Adipocyte (in vitro differentiated cells): ENCODE measurements around the gene SHF.

Experiments used
- DNase-seq: peaks from one replicate; pipeline ENCODE4 v3.0.0-alpha.2; 2015; ENCODE audit warnings: low read depth
- H3K27me3 ChIP-seq: replicated peaks from 2 replicates; pipeline ENCODE4 v1.7.0; 2013; ENCODE audit warnings: mild to moderate bottlenecking, low read length, moderate library complexity; ENCODE audit not compliant: control insufficient read depth, insufficient read depth
- H3K36me3 ChIP-seq: 2 replicates; pipeline ENCODE4 v1.7.0; 2013; ENCODE audit warnings: low read length, mild to moderate bottlenecking, moderate library complexity; ENCODE audit not compliant: control insufficient read depth, insufficient read depth, severe bottlenecking
- H3K4me1 ChIP-seq: 2 replicates; pipeline ENCODE4 v1.7.0; 2013; ENCODE audit warnings: mild to moderate bottlenecking, low read length, moderate library complexity; ENCODE audit not compliant: control insufficient read depth, insufficient read depth
- H3K4me3 ChIP-seq: 2 replicates; pipeline ENCODE4 v1.7.0; 2013; ENCODE audit warnings: mild to moderate bottlenecking, low read length, moderate library complexity
- H3K9ac ChIP-seq: 2 replicates; pipeline ENCODE4 v1.7.0; 2013; ENCODE audit warnings: mild to moderate bottlenecking, low read length, moderate library complexity
- H3K9me3 ChIP-seq: 2 replicates; pipeline ENCODE4 v1.7.0; 2013; ENCODE audit warnings: mild to moderate bottlenecking, low read length, moderate library complexity; ENCODE audit not compliant: control insufficient read depth

The SHF gene

DNA sequence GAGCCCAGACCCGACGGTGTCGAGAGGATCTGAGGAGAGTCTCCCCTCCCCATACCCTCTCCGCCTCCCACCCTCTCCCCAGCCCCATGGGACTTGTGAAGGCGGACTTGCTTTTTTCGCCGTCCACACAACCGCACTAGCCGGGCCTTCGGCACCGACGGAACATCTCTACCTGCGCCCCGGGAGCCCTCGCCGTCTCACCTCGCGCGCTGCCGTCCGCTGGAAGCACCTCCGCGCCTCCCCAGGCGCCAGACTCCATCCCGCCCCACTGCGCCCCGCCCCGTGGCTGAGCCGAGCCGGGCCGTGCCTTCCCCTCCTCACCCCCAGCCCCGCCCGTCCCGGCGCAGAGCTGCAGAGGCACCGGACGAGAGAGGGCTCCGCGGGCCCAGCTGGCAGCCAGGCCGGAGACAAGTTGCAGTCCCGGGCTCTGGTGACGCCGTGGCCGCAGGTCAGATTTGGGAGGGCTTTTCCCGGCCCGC lies 58.1 kb downstream of the SHF start, which contains the start of the genes DUOX1 and DUOXA1:
DUOX1 (plus strand) TSS at position 344 of the 479 bp plus-strand sequence. CDS start 1,973 bp downstream, outside the sequence.
DUOXA1 (minus strand) TSS at position 229 of the 479 bp plus-strand sequence. CDS start 6,865 bp downstream, outside the sequence.
- H3K4me3 ChIP-seq = peak within 1 kb of the TSS; percentile 17
- H3K36me3 ChIP-seq = no peaks in the 10 kb centered on the region
- H3K9ac ChIP-seq = no peak within 1 kb of the TSS
- no peaks in the 10 kb centered on the region for H3K4me1 ChIP-seq
- peaks cover 59% of the 10 kb centered on the region for H3K27me3 ChIP-seq
- H3K9me3 ChIP-seq = no peaks in the 10 kb centered on the region
- DNase-seq = no peak

- no peak for DNase-seq
- H3K4me3 ChIP-seq = peak overlapping the region; percentile 17
- no peaks in the 10 kb centered on the region for H3K4me1 ChIP-seq
- no peaks in the 10 kb centered on the region for H3K36me3 ChIP-seq
- no peak overlapping the region for H3K9ac ChIP-seq
- peaks cover 55% of the 10 kb centered on the region for H3K27me3 ChIP-seq
- no peaks in the 10 kb centered on the region for H3K9me3 ChIP-seq
These were observed 58.7 kb downstream of the SHF start for GRCh38 chr15:45128971-45129639.

- DNase-seq = peak; percentile 42
- H3K4me1 ChIP-seq = no peaks in the 10 kb centered on the region
- no peak overlapping the region for H3K4me3 ChIP-seq
- no peak overlapping the region for H3K9ac ChIP-seq
- H3K27me3 ChIP-seq = peaks cover 48% of the 10 kb centered on the region
- H3K9me3 ChIP-seq = no peaks in the 10 kb centered on the region
- H3K36me3 ChIP-seq = no peaks in the 10 kb centered on the region
These were observed 61.1 kb downstream of the SHF start for GRCh38 chr15:45126535-45127158.

- DNase-seq = no peak
- peaks cover 34% of the 10 kb centered on the region for H3K27me3 ChIP-seq
These were observed 64.4 kb downstream of the SHF start for GRCh38 chr15:45123397-45123796.

DNA sequence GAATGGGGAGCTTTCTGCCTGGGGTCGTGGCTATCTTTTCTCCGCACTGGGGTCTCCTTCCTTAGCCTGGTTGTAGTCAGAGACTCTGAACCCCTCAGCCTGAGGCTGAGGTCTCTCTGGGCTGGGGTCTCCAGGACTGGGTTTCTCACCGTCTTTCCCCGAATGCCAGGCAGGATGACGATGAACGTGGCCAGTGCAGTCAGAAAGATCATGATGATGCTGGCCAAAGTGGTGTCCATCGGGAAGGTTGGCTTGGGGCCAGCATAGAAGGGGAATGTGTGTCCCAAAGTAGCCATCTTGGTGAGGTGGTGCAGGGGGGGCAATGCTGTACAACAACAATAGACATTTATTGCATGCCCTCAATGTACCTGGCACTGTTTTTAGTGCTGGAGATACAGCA lies 65.0 kb downstream of the SHF start:
- peaks cover 2% of the 10 kb centered on the region for H3K4me1 ChIP-seq
- DNase-seq = no peak
- H3K9me3 ChIP-seq = no peaks in the 10 kb centered on the region
- no peak overlapping the region for H3K9ac ChIP-seq
- H3K27me3 ChIP-seq = peaks cover 28% of the 10 kb centered on the region
- H3K4me3 ChIP-seq = no peak overlapping the region
- H3K36me3 ChIP-seq = no peaks in the 10 kb centered on the region

More at GRCh38 chr15:45123397-45123796, 64.4 kb downstream of the SHF start:
- no peaks in the 10 kb centered on the region for H3K9me3 ChIP-seq
- H3K4me1 ChIP-seq = no peaks in the 10 kb centered on the region
- H3K9ac ChIP-seq = no peak overlapping the region
- no peak overlapping the region for H3K4me3 ChIP-seq
- no peaks in the 10 kb centered on the region for H3K36me3 ChIP-seq

DNA sequence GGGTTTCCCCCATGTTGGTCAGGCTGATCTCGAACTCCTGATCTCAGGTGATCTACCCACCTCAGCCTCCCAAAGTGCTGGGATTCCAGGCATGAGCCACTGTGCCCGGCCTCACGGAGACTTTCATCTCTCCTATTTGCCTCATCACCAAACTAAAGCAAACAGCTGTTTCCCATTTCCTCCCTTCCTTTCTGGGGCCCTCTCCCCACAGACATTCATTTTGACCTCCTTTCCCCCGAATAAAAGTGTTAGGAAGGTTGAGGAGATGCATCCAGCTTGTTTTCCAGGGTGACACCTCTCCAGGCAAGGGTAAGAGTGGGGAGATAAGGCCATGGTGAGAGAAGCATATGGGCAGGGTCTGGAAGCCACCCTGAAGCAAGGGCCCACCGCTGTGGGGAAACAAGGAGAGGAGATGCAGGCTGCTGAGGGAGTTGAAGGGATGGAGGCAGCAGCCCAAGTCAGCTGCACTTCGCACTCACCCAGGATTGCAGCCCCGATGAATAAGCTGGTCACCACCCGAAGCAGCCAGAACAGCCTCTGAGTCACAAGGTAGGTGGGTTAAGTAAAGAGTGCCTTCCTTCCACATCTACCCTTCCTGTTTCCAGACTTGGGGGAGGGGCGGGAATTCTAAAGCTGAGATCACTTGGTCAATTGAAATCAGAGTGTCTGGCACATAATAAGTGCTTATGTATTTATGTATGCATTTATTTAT lies 65.9 kb downstream of the SHF start:
- no peak overlapping the region for H3K4me3 ChIP-seq
- H3K4me1 ChIP-seq = peaks cover 3% of the 10 kb centered on the region
- H3K9ac ChIP-seq = no peak overlapping the region
- no peaks in the 10 kb centered on the region for H3K36me3 ChIP-seq
- H3K9me3 ChIP-seq = no peaks in the 10 kb centered on the region
- DNase-seq = peak; percentile 61
- peaks cover 32% of the 10 kb centered on the region for H3K27me3 ChIP-seq

DNA sequence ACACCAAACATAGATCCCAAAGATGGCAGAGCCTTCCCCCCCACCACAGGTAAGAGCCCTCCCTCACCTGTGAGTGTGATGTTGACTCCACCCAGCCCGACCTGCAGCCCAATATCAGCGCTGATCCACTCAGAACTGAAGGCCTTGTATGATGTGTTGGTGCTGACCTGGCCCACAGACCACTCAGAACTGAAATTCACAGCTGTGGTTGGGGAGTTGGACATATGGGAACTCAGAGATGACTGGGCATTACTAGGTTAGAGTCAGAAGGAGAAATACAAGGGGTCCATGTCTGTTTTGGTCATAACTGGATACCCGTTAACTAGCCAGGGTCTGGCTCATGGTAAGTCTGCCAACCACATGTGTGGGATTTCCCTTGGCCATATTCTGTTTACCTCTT lies 66.7 kb downstream of the SHF start:
- no peaks in the 10 kb centered on the region for H3K9me3 ChIP-seq
- DNase-seq = no peak
- peaks cover 36% of the 10 kb centered on the region for H3K27me3 ChIP-seq
- H3K36me3 ChIP-seq = no peaks in the 10 kb centered on the region
- no peak overlapping the region for H3K4me3 ChIP-seq
- H3K9ac ChIP-seq = no peak overlapping the region
- H3K4me1 ChIP-seq = peaks cover 3% of the 10 kb centered on the region

GRCh38 chr15:45120081-45120972 lies 67.4 kb downstream of the SHF start:
- DNase-seq = no peak
- peaks cover 37% of the 10 kb centered on the region for H3K27me3 ChIP-seq
- no peak overlapping the region for H3K4me3 ChIP-seq
- no peaks in the 10 kb centered on the region for H3K9me3 ChIP-seq
- H3K36me3 ChIP-seq = no peaks in the 10 kb centered on the region
- H3K9ac ChIP-seq = no peak overlapping the region
- peaks cover 3% of the 10 kb centered on the region for H3K4me1 ChIP-seq

- H3K4me3 ChIP-seq = no peak overlapping the region
- no peaks in the 10 kb centered on the region for H3K9me3 ChIP-seq
- H3K36me3 ChIP-seq = no peaks in the 10 kb centered on the region
- no peak for DNase-seq
- H3K4me1 ChIP-seq = peaks cover 3% of the 10 kb centered on the region
- H3K9ac ChIP-seq = no peak overlapping the region
- H3K27me3 ChIP-seq = peaks cover 42% of the 10 kb centered on the region
These were observed 68.8 kb downstream of the SHF start for GRCh38 chr15:45118996-45119395.

DNA sequence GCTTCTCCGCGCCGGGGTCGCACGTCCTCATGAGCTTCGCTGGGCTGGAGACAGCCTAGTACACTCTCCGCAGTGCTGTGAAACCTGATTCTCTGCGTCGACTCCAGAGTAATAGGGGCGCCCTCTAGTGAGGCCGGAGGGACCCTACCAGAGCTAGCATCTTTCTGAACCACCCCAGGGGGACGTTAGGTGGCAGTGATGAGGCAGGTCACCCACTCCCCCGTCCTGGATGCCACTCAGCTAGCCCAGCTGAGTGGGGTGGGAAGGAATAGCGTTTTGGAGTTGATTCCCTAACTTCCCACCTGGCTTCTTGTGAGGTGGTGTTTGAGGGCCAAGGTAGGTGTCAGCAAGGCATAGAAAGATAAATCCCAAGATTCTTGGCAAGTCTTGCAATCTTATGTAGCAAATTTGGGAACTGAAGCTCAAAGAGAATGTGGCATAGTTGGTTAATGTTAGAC lies 69.6 kb downstream of the SHF start:
- Histone ChIP-seq H3K9ac (no peak overlapping the region), H3K4me3 (peak overlapping the region; percentile 12), H3K9me3 (no peaks in the 10 kb centered on the region), H3K27me3 (peaks cover 50% of the 10 kb centered on the region), H3K4me1 (peaks cover 3% of the 10 kb centered on the region), H3K36me3 (no peaks in the 10 kb centered on the region)
- peak; percentile 97 for DNase-seq
